Fibroblast of villous mesenchyme (primary cell): ENCODE measurements around the gene VSX2. TPM values are rescaled to one million over a fixed set of nuclear protein-coding genes. Genes with fewer than 3 reads are reported as not detected.

Source experiments
- DNase-seq: peaks from one replicate; pipeline ENCODE4 v3.0.0-alpha.2; 2010; ENCODE audit warnings: low read depth
- H3K4me3 ChIP-seq: 2 replicates; pipeline ENCODE4 v1.5.1; 2011; ENCODE audit warnings: low read depth, mild to moderate bottlenecking, low read length
- total RNA-seq: library from RNA; depleted of rRNA; stranded (reverse); fragments of >200 nt; gene quantifications from 2 replicates; pipeline ENCODE4 v1.2.3, GENCODE V29; 2012
- TF ChIP-seq, protein P1 (sequence below): IDR thresholded peaks from 2 replicates; pipeline ENCODE4 v1.5.1; 2012; ENCODE audit warnings: low read depth, mild to moderate bottlenecking, low read length; ENCODE audit not compliant: insufficient read depth

Gene VSX2
- total RNA-seq, 1 donor: not detected

DNA sequence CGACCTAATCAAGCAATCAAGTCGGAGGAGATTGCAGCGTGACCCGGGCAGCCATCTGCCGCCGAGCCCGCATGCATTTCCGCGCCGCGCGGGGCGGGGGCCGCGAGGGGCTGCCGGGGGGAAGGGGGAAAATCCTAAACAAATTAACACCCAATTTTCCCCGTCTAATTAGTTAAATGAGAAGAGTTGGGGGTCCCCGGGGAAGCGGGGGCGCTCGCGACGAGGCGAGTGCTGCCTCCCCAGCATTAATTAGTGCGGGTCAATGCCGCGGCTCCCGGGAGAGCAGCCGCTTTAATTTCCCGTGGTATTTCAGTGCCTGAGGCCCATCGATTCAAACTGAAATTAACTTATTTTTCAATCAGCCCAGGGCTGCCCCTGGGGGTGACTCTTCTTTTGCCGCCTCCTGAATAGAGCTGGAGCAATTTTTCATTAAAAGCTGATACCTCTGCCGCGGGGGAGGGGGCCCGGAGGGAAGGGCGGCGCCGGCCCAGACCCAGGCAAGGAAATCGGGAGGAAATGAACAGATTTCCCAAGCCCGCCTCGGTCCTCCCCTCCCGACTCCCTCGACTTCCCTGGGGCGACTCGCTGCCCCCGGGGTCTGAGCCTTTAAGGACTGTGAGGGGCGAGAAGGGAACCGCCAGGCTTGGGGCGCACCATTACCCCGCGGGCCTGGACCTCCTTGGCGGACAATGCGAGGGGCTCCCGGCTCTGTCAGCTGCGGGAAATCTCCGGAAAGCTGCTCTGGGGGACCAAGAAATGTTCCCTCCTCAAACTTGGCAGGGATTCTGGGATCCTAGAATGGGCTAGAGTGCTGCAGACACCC is 18.9 kb downstream of the VSX2 start:
- peak overlapping the region; percentile 64 for H3K4me3 ChIP-seq
- no peak for DNase-seq
- TF ChIP-seq, protein P1, sequence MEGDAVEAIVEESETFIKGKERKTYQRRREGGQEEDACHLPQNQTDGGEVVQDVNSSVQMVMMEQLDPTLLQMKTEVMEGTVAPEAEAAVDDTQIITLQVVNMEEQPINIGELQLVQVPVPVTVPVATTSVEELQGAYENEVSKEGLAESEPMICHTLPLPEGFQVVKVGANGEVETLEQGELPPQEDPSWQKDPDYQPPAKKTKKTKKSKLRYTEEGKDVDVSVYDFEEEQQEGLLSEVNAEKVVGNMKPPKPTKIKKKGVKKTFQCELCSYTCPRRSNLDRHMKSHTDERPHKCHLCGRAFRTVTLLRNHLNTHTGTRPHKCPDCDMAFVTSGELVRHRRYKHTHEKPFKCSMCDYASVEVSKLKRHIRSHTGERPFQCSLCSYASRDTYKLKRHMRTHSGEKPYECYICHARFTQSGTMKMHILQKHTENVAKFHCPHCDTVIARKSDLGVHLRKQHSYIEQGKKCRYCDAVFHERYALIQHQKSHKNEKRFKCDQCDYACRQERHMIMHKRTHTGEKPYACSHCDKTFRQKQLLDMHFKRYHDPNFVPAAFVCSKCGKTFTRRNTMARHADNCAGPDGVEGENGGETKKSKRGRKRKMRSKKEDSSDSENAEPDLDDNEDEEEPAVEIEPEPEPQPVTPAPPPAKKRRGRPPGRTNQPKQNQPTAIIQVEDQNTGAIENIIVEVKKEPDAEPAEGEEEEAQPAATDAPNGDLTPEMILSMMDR: no peak

DNA sequence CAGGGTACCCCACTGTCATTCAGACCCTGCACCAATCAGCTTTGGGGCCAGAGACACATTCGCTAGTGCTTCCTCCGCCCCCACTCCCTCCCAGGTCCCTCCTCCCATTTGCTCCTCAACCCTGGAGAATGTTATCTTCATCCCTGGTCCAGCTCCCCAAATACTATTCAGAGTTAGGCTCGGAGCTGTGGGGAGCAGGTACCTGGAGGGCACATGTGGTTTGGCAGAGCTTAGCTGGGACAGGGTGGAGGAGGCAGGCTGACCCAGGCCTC is 19.5 kb downstream of the VSX2 start:
- H3K4me3 ChIP-seq: no peak overlapping the region
- DNase-seq: no peak
- TF ChIP-seq, protein P1: no peak

DNA sequence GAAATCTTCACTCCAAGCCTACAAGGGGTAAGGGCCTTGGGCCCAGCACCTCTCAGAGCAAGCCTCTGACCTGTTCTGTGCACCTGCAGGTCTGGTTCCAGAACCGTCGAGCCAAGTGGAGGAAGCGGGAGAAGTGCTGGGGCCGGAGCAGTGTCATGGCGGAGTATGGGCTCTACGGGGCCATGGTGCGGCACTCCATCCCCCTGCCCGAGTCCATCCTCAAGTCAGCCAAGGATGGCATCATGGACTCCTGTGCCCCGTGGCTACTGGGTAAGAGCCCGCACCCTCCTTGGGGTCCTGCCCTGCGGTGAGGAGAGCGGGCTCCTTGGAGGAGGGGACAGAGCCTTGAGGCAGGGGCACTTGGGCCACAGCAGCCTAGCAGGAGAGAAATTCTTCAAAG is 20.3 kb downstream of the VSX2 start:
- TF ChIP-seq, protein P1: no peak
- DNase-seq: no peak
- H3K4me3 ChIP-seq: no peak overlapping the region

DNA sequence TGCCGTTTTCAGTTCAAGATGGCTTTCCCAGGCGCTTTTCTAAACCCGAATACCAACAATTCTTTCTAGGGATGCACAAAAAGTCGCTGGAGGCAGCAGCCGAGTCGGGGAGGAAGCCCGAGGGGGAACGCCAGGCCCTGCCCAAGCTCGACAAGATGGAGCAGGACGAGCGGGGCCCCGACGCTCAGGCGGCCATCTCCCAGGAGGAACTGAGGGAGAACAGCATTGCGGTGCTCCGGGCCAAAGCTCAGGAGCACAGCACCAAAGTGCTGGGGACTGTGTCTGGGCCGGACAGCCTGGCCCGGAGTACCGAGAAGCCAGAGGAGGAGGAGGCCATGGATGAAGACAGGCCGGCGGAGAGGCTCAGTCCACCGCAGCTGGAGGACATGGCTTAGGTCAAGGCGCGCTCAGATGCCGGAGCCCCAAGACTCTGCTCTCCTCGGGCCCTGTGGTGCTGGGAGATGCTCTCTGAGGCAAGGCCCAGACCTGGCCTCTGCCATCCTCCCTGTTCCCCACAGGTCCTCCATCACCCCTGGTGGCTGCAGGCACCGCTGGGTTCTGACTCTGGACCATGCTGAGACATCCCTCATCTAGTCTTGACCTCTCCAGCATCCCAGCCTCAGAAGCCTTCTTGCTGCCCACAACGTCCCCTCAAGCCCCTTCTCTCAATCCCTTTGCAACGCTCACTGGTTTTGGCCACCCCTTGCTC is 21.4 kb downstream of the VSX2 start:
- no peak overlapping the region for H3K4me3 ChIP-seq
- DNase-seq: no peak
- TF ChIP-seq, protein P1: no peak

DNA sequence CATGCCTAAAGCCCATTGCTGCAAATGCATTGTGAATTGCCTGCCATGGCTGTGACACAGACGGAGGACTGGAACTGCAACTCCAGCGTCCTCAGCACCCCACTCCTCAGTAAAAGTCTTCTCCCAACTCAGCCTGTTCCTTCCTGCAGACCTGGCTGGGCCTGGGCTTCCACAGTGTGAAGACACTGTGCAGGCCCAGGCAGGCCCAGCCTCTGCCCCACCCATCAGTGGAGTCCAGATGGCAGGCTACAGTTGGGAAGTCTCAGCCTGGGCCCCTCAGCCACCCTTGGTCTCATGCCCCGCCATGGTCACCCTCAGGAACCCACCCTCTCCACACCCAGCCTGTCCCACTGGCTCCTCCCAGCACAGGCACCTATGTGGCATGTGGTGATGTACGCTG is 22.0 kb downstream of the VSX2 start:
- no peak for DNase-seq
- no peak overlapping the region for H3K4me3 ChIP-seq
- TF ChIP-seq, protein P1: no peak

DNA sequence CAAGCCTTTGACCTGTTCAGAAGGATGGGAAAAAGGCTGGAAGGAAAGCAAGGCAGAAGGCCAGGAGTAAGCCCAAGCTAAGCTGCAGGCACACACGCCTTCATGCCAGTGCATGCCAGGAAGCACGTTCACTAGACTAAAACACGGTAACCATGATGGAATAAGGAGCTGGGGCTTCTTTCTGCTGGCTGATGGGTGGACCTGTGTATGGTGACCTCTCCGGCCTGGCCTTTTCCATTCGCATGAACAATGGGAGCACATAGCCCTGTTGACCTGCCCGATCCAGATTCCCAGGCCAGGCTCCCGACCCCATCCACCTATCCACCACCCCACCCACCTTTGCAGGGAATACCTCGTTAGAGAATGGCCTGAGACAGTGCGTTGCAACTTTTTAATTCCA is 22.8 kb downstream of the VSX2 start:
- DNase-seq: no peak
- TF ChIP-seq, protein P1: no peak
- H3K4me3 ChIP-seq: no peak overlapping the region
